Nephron (organoid): ENCODE data around the gene SPTLC3.

Experiments
- H3K27ac Mint-ChIP-seq, 3 experiments: 2 replicates each; pipeline ENCODE4 v1.8.0; 2020; ENCODE audit warnings: mixed read lengths in 3 of 3, mild to moderate bottlenecking in 2 of 3, moderate library complexity in 1 of 3
- H3K27me3 Mint-ChIP-seq: 2 replicates; pipeline ENCODE4 v1.8.0; 2021; ENCODE audit warnings: low read depth, mild to moderate bottlenecking, moderate library complexity, mixed read lengths
- H3K36me3 Mint-ChIP-seq: 2 replicates; pipeline ENCODE4 v1.8.0; 2020; ENCODE audit warnings: low read depth, mixed read lengths
- H3K4me1 Mint-ChIP-seq: 2 replicates; pipeline ENCODE4 v1.8.0; 2020; ENCODE audit warnings: mixed read lengths
- H3K4me3 Mint-ChIP-seq, 3 experiments: 2 replicates each; pipeline ENCODE4 v1.8.0; 2020; ENCODE audit warnings: mild to moderate bottlenecking in 3 of 3, mixed read lengths in 3 of 3, moderate library complexity in 2 of 3
- H3K9me3 Mint-ChIP-seq: 2 replicates; pipeline ENCODE4 v1.8.0; 2020; ENCODE audit warnings: mixed read lengths
- CTCF ChIP-seq, 3 experiments: fragments of 200-600 bp; sonication (generic); IDR thresholded peaks; one replicate each; pipeline ENCODE4 v1.5.0; 2021; ENCODE audit warnings: antibody characterized with exemption in 3 of 3; ENCODE audit not compliant: unreplicated experiment in 3 of 3

Gene SPTLC3

GRCh38 chr20:12982098-12982497 lies 26.7 kb upstream of the SPTLC3 start:
- Mint-ChIP-seq H3K4me1 (no peaks in the 10 kb centered on the region), H3K9me3 (no peaks in the 10 kb centered on the region), H3K4me3 (no peak overlapping the region), H3K27me3 (no peaks in the 10 kb centered on the region), H3K27ac (no peak overlapping the region), H3K36me3 (no peaks in the 10 kb centered on the region)
- TF ChIP-seq CTCF (IDR thresholded peaks at IDR 0.05; ENCODE audit: unreplicated experiment in 3 of 3), result no peak

GRCh38 chr20:12984069-12984765 lies 24.6 kb upstream of the SPTLC3 start:
- H3K36me3 Mint-ChIP-seq, result no peaks in the 10 kb centered on the region
- H3K4me1 Mint-ChIP-seq, result no peaks in the 10 kb centered on the region
- no peak overlapping the region for H3K4me3 Mint-ChIP-seq
- H3K9me3 Mint-ChIP-seq, result no peaks in the 10 kb centered on the region
- no peaks in the 10 kb centered on the region for H3K27me3 Mint-ChIP-seq
- no peak overlapping the region for H3K27ac Mint-ChIP-seq
- no peak for TF ChIP-seq CTCF (IDR thresholded peaks at IDR 0.05; ENCODE audit: unreplicated experiment in 3 of 3)

- H3K9me3 Mint-ChIP-seq, result no peaks in the 10 kb centered on the region
- H3K4me3 Mint-ChIP-seq, result no peak overlapping the region
- TF ChIP-seq CTCF (IDR thresholded peaks at IDR 0.05; ENCODE audit: unreplicated experiment in 3 of 3), result no peak
- no peaks in the 10 kb centered on the region for H3K36me3 Mint-ChIP-seq
- no peaks in the 10 kb centered on the region for H3K4me1 Mint-ChIP-seq
- no peak overlapping the region for H3K27ac Mint-ChIP-seq
- H3K27me3 Mint-ChIP-seq, result no peaks in the 10 kb centered on the region
These were observed 23.9 kb upstream of the SPTLC3 start for GRCh38 chr20:12984863-12985262.

GRCh38 chr20:12987261-12987660 lies 21.5 kb upstream of the SPTLC3 start:
- no peak for TF ChIP-seq CTCF (IDR thresholded peaks at IDR 0.05; ENCODE audit: unreplicated experiment in 3 of 3)
- Mint-ChIP-seq H3K4me1 (no peaks in the 10 kb centered on the region), H3K4me3 (no peak overlapping the region), H3K27me3 (no peaks in the 10 kb centered on the region), H3K27ac (no peak overlapping the region), H3K9me3 (no peaks in the 10 kb centered on the region), H3K36me3 (no peaks in the 10 kb centered on the region)

GRCh38 chr20:12989586-12990115 lies 19.1 kb upstream of the SPTLC3 start:
- Mint-ChIP-seq H3K4me3 (no peak overlapping the region), H3K27ac (no peak overlapping the region), H3K27me3 (no peaks in the 10 kb centered on the region), H3K9me3 (no peaks in the 10 kb centered on the region), H3K4me1 (no peaks in the 10 kb centered on the region), H3K36me3 (no peaks in the 10 kb centered on the region)
- TF ChIP-seq CTCF (IDR thresholded peaks at IDR 0.05; ENCODE audit: unreplicated experiment in 3 of 3), result no peak

GRCh38 chr20:12997128-12997655 lies 11.6 kb upstream of the SPTLC3 start:
- Mint-ChIP-seq H3K9me3 (no peaks in the 10 kb centered on the region), H3K27ac (no peak overlapping the region), H3K4me3 (no peak overlapping the region), H3K4me1 (no peaks in the 10 kb centered on the region), H3K36me3 (no peaks in the 10 kb centered on the region), H3K27me3 (peaks cover 7% of the 10 kb centered on the region)
- no peak for TF ChIP-seq CTCF (IDR thresholded peaks at IDR 0.05; ENCODE audit: unreplicated experiment in 3 of 3)
